DMS 273 (cell line): ENCODE data around the gene MLIP.
"Not testable (repeated sequence)": the region's sequence is repeated elsewhere in the genome, so short reads cannot be mapped to it uniquely, and the experiment has no call there.

Experiments
- DNase-seq: peaks from one replicate; lab custom pipeline; 2025; ENCODE audit not compliant: unreplicated experiment; lab: John Stamatoyannopoulos, UW

The MLIP gene

DNA sequence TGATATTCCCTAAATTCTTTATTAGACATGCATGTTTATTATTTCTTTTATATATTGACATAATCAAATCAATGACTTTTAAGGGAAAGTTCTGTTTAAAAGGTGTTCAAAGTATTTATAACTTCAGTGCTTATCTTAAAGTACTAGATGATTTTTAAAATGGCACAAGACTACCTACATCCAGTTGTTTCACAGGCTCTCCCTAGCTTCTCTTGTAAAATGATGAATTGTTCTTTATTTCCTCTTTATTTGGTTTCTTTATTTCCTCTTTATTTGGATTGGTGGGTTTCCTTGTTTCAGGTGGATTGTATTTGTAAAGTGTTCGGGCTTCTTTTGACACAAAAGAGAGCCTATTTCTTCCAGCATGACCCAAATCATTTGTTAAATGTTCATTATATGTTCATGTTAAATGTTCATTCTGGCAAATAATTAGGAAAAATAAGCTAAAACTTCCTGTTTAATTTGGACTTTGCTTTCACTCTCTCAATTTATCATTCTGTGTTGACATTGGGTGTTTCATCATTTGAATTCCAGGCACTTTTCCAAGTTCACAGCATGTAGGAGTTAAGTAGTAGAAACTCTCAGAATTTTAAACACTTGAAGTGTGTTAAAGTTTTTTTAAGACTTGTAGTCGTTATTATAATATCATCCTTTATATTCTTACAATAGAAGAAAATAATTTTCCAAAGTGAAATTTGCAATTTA is 24.6 kb downstream of the MLIP start:
- peak; percentile 69 for DNase-seq

DNA sequence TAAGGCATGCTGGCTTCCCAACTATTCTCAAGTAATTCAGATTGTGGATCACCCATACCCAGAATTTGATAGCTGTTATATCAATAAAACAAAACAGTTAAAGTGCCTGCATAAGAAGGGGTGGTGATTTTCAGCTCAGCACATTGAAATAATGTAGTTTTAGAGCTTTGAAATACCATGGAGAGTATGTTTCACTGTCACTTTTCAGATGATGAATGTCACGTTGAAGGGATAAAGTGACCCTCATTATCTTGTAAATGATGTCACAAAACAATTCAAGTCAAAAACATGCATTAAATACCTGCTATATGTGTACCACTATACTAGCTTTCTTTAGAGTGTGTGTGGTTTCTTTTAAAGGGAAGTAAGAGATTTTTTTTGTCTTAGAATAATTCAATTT is 27.6 kb downstream of the MLIP start:
- no peak for DNase-seq

DNA sequence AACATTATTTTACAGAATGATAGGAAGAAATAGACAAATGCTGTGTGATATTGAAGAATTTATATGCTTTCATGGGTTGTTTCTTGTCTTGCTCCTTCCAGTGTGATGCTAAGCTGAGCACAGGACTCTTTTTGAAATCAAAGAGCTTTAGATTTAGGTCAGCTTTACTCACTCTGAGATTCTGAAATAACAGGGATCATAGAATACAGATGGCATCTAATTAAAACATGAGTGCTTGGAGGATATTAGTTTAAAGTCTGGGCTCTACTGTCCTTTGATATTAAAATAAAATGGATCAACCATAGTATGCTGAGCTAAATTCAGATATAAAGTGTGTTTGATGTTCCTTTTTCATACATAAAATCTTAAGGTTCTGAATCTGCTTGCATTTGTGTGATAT is 29.6 kb downstream of the MLIP start:
- DNase-seq, result no peak

DNA sequence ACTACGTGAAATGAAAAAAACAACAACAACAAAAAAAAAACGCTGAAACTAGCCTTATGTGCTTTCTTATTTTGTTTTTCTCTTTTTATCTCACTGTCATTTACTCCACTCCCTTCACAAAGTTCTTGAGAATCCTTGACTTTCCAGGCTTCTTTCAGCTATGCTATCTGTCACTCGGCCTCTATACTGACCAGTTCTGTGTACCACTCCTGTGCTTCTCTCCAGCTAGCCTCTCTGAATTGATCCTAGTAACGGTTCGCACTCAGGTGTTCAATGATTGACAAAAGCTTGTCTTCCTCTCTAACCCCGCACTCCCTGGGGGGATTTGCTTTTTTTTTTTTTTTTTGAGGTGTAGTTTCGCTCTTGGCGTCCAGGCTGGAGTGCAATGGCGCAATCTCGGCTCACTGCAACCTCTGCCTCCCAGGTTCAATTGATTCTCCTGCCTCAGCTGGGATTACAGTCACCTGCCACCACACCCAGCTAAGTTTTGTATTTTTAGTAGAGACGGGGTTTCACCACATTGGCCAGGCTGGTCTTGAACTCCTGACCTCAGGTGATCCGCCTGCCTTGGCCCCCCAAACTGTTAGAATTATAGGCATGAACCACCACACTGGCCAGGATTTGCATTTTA is 31.8 kb downstream of the MLIP start:
- no peak for DNase-seq

DNA sequence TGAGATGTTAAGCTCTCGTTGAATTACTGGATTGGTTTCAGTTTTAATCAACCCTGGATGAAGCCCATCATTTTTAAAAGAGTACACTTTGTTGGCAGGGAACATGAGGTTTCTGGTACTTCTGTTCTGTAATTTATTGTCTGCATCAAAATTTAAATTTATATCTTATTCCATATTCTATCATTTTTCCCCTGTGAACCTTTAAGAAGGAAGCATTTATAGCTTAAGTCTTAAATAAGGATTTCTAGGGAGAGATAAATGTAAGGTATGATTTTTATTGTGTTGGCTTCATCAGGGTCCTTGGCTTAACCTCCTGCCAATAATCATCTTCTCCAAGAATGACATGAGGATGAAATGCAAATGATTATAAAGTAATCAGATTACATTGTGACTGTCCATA is 40.6 kb downstream of the MLIP start:
- no peak for DNase-seq

DNA sequence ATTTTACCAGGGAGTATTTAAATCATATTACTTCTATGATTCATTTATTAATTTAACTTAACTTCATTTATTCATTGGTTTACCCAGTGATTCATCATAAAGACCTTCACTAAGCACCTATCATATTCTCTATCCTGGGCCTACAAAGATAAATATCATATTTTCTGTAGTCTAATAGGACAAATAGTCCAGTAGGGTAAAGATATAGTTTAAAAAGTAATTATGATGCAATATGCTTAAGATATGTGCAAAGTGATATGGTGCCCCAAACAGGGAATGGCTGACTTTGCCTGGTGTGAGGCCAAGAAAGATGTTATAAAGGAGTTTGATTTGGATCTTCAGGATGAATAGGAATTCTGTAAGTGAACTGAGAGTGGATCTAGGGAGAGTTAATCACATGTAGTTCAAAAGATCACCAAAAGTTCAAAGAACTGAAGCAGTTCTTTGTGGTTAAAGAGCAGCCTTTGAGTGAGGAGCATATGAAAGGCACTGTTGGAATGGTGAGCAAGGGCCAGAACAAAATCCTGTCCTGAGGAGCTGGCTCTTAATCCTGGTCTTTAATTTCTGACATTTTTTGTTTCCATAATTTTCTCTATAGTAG is 45.5 kb downstream of the MLIP start:
- DNase-seq, result no peak

DNA sequence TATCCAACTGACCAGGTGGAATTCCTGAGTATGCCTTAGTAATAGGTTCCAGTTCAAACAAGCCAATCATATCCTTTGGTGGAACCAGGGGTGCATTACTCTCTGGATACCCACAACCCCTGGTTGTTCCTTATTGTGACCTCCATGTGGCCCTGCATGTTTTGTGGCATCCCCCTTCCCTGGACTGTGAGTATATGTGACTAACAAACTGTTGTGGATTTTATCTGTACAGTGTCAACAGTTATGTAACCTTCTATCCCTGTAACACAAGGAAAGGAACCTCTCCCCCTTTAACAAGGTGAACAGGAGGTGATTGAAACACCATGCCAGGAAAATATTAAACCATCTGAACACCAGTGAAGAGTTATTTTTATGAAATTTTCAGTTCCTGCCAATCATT is 46.2 kb downstream of the MLIP start:
- no peak for DNase-seq

DNA sequence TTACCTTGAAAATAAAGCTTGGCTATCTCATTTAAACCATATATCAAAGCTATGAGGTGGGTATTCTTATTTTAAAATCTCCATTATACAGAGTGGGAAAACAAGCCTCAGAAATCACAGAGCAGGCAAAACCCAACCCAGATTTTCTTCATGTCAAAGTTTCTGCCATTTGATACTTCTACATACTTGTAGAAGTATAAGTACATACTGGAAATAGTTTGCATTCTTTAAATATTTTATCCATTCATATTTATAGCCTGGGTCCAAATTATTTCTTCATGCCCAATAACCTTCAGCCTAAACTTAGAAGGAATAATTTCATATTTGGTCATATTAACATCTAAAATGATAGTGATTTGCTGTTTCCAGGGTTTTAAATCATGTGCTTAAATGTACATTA is 61.8 kb downstream of the MLIP start:
- no peak for DNase-seq

DNA sequence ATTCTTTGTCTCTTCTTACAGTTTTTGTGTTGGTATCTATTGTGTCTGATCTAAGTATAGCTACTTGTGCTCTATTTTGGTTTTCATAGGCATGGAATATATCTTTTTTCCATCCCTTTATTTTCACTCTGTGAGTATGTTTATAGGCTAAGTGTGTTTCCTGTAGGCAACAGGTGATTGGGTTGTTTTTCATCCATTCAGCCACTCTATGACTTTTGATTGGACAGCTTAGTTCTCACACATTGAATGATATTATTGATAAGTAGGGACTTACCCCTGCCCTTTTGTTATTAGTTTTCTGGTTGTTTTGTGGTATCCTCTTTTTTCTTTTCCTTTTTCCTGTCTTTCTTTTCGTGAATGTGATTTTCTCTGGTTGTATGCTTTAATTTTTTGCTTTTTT is 67.9 kb downstream of the MLIP start:
- DNase-seq, result no peak

DNA sequence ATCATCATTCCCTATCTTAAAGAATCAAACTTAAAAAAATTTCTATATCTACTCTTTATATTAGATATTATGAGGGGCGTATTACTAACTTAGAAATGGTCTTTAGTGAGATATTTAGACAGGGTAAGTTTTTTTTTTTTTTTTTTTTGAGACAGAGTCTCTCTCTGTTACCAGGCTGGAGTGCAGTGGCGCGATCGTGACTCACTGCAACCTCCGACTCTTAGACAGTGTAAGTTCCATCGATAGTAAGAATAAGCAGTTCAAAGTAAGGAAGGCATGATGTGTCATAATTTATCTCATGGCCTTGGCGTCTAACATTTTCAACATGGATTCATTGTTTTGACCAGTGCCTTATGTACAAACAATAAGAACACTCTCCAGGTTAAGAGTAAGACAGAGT is 72.4 kb downstream of the MLIP start:
- DNase-seq, result no peak

DNA sequence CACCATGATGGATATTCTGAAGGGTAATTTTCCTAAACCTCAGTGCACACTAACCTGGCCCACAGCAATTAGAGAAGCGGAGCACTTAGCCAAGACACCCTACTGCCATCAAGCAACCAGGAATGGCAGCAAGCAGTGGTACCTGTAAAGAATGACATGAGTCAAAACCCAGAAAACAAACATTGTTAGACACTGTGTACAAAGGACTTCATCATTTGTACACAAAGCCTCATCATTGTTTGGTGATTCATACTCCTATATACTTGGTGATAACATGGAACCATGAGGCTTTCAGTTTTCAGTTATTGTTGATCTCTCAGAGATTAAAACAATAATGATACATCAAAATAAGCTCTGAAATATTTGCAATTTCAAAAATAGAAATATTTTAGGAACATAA is 74.6 kb downstream of the MLIP start:
- no peak for DNase-seq

DNA sequence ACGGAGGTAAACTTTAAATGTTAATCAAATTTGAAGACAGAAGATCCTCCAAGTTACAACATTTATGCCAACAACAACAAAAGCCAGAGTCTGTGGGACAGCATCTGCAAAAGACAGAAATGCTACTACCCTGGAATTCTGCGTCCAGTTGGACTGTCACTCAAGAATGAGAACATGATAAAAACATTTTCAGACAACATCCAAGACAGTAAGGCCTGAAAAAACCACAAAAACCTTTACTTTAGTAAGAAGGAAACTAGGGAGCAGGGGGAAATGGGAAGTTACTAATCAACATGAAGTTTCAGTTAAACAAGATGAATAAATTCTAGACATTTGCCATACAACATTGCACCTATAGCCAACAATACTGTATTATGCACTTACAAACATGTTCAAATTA is 77.6 kb downstream of the MLIP start:
- no peak for DNase-seq

DNA sequence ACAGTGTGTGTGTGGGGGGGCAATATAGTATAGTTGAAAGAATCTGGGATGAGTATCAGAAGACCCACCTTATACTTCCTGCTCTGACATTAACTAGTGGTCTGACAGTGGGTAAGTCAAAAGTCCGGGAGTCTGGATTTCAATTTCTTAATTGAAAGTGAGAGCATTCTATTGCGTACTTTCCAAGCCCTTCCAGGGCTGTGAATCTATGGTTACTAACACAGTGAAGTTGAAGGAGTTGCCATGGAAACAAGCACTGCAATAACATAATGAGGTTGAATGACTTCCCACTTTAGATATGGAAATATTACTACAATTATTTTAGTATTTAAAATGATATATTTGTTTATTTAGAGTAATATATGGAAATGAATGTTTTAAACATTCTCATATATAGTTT is 80.2 kb downstream of the MLIP start:
- peak; percentile 2 for DNase-seq

DNA sequence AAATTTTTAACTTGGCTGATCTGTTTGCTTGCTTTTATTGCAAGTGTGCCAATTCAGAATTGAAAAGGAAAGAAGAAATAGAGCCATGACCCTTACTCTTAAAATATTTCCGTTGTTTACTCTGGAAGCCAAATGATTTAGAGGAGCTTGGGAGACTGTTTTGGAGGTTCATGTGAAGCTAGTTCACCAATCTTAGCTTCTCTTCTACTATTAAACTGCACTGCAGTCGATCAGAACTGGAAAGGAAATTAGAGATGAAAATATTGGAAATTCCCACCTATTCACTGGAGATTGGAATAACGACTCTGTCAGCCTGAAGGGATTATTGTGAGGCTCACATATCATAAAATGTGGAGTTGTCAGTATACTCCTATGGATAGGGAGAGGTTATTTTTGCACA is 81.8 kb downstream of the MLIP start:
- no peak for DNase-seq

DNA sequence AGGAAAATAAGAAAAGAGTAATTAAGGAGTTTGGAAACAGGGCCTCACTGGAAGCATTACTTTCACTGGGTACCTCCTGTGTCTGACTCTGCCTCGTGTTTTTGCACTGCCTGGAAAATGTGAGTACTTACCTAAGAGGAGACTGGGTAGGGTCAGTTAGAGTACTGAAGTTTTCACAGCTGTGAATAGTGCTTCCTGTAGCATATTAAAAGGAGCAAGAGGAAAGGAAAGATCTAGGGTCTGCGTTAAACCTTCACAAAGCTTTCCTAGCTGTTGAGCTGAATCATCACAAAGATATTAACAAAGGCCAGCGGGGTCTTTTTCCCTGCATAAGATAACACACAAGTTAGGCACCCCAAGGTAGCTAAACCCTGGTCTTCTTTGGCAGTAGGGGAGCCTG is 82.3 kb downstream of the MLIP start:
- DNase-seq, result no peak

DNA sequence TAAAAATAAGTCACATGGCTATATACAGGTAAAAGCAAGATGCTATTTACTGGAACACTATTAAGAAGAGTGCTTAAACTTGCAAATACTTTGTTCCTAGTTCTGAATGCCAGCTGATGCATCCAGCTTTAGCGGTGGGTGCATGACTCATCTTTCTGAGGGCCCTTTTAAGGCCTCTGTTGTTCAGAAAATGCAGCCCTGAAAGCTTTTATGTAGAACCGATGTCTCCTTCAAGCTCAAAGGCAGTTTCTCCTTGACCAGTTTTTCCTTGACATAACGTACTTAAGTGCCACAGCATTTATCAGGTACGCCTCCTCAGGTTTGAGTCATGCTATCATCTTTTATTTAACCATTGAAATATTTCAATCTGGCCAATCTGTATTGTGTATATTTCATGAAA is 82.8 kb downstream of the MLIP start:
- no peak for DNase-seq

DNA sequence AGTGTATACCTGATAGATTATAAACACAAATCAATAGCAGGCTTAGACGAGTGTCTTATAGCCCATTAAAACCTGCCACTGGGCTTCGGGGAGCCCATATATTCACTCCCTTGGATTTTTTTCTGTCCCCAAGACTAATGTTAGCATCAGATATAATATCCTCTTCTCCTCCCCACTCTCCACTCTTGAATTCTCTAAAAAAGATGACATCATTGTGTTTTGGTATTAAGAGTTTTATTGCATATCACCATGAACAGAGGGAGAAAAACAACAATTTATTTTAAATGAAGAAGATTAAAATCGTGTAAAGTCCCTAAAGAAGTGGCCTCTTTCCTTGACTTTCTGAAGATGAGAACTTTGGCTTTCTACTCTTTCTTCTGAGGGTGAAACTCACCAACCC is 84.4 kb downstream of the MLIP start:
- no peak for DNase-seq

DNA sequence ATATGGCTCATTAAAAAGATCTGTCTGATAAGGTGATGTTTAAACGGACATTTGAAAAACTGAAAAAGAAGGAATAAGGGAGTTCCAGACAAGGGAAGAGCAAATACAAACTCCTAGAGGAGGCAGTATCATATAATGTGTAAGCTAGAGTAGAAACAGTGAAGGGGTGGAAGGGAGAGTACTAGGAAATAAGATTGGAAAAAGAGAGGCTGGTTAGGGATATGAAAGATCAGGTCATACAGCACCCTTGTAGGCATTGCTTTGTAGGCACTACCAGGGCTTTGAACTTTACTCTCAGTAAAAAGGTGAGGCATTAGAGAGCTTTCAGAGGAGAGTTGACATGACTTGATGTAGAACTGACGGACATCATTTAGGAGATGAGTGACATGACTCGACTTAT is 85.7 kb downstream of the MLIP start:
- no peak for DNase-seq

DNA sequence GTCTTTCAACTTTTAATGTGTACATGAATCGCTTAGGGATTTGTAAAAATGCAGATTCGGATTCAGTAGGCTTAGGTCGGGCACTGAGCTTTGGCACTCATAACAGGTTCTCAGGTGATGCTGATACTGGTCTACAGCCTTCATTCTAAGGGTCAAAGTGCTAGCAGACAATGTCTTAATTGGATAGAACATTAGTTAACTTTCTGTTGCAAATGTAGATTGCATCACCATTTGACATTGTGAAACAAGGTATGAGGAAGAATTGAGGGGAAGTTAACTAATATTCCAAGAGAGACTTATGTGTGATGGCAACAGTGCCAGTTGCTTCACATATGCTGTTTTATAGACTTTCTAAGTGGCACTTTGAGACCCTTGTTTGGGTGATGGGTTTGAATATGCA is 86.9 kb downstream of the MLIP start:
- DNase-seq, result no peak

DNA sequence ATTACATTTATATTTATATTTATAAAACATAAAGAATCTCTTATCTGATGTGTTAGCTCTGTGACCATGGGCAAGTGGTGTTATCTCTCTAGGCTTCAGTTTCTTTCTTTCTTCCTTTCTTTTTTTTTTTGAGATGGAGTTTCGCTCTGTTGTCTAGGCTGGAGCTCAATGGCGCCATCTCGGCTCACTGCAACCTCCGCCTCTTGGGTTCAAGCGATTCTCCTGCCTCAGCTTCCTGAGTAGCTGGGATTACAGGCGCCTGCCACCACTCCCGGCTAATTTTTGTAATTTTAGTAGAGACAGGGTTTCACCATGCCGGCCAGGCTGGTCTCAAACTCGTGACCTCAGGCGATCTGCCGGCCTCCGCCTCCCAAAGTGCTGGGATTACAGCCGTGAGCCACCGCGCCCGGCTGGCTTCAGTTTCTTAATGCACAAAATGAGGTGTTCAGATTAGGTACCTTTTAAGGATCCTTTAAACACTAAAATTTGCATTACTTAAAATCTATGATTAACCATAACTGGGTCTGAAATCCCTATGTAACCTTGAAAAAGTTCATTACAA is 92.3 kb downstream of the MLIP start:
- not testable (repeated sequence) for DNase-seq

DNA sequence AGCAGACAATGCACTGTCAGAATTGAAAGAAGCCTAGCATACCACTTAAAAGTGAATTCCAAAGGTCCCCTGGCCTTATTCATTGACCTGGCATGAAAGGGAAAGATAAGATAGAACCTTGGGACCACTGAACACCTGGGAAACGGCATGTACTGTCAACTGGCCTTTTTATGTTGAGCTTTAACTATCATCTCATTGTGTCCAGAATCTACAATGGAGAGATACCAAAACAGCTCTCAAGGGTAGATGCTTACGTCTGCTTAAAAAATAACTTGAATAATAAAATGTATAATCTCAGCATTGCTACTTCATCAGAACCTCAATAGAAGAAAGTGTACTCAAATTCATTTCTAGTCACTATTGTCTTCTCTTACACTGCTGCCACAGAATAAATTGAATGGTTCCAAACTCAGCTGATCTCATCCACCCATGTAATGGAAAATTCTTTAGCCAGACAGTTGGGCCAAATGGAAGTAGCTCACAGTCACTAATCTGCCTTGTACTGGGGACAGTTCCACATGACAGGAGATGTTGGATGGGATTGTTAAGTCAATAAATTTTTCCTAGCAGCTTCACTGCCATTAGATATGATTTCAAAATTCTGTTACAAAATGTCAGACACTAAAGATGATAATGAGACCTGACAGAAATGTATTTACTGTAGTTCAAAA is 93.8 kb downstream of the MLIP start:
- DNase-seq, result no peak

DNA sequence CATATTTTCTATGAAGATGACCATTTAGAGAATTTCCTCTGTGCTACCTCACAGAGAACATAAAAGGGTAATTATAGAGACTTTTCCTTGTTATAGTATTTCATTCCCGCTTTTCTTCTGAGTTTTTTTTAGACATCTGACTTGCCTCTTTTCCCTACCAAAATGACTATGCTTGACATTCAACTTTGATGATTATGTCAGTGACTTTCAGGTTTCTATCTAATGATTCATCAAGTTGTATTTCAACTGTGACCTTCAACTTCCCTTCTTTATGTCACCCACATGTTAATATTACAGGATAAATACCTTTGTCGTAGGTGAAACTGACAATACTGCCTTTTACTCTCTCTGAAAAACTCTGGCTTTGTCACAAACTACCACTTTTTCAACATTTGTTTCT is 95.3 kb downstream of the MLIP start:
- DNase-seq, result no peak
